D721Med (cell line): ENCODE data around the gene ARF1.

ENCODE experiments used
- DNase-seq: peaks from one replicate; pipeline ENCODE4 v3.0.0; 2011; ENCODE audit warnings: low spot score; ENCODE audit not compliant: insufficient read length
- FAIRE-seq: peaks from 2 replicates; lab custom pipeline; 2011; peaks lifted over from hg19 to GRCh38; lab: Jason Lieb, UNC
- CTCF ChIP-seq: IDR thresholded peaks from 2 replicates; pipeline ENCODE4 v1.5.1; 2012; ENCODE audit warnings: mild to moderate bottlenecking, control low read depth; ENCODE audit not compliant: insufficient read depth; ENCODE audit errors: missing control alignments

The ARF1 gene

GRCh38 chr1:228072658-228073043 is 9.9 kb upstream of the ARF1 start:
- no peak for TF ChIP-seq CTCF
- no peak for DNase-seq
- no peak for FAIRE-seq

GRCh38 chr1:228073061-228073856 is 9.2 kb upstream of the ARF1 start:
- TF ChIP-seq CTCF = no peak
- no peak for DNase-seq

GRCh38 chr1:228073857-228074545 is 8.5 kb upstream of the ARF1 start:
- peak; percentile 47 for TF ChIP-seq CTCF
- no peak for FAIRE-seq
- no peak for DNase-seq

More at GRCh38 chr1:228073061-228073856, 9.2 kb upstream of the ARF1 start:
- no peak for FAIRE-seq

- DNase-seq (no peak), FAIRE-seq (no peak)
- no peak for TF ChIP-seq CTCF
Measured at GRCh38 chr1:228074954-228075730, 7.4 kb upstream of the ARF1 start.

- TF ChIP-seq CTCF = no peak
- FAIRE-seq (no peak), DNase-seq (no peak)
Measured at GRCh38 chr1:228075801-228076271, 6.7 kb upstream of the ARF1 start.

GRCh38 chr1:228076796-228077430 is 5.6 kb upstream of the ARF1 start:
- DNase-seq = no peak
- TF ChIP-seq CTCF = no peak
- FAIRE-seq = no peak
